ENCODE data around the gene ACTN4. TPM values are rescaled to one million over a fixed set of nuclear protein-coding genes. Genes with fewer than 3 reads are reported as not detected.
A peak's percentile ranks its signal among the peaks of the same experiment; 100 is the strongest.

ACTN4 gene
- total RNA-seq, 1 donor from 2014 or later, result 921 TPM

GRCh38 chr19:38696729-38697055, 49.2 kb downstream of the ACTN4 start:
- DNase-seq (ENCODE audit: low spot score), result no peak
- H3K36me3 Mint-ChIP-seq (ENCODE audit: low read depth), result peaks cover 17% of the 10 kb centered on the region
- H3K4me3 Mint-ChIP-seq (ENCODE audit: unreplicated experiment), result no peak overlapping the region

GRCh38 chr19:38697197-38697596, 49.7 kb downstream of the ACTN4 start:
- no peak overlapping the region for H3K4me3 Mint-ChIP-seq (ENCODE audit: unreplicated experiment)
- H3K36me3 Mint-ChIP-seq (ENCODE audit: low read depth), result peaks cover 15% of the 10 kb centered on the region
- no peaks in the 10 kb centered on the region for H3K27me3 Mint-ChIP-seq (ENCODE audit: low read depth)
- H3K27ac Mint-ChIP-seq (ENCODE audit: unreplicated experiment), result no peak overlapping the region
- no peaks in the 10 kb centered on the region for H3K9me3 Mint-ChIP-seq (ENCODE audit: low read depth)
- DNase-seq (ENCODE audit: low spot score), result no peak
- TF ChIP-seq CTCF (IDR thresholded peaks at IDR 0.05), result no peak
- H3K4me1 Mint-ChIP-seq (ENCODE audit: low read depth), result peaks cover 96% of the 10 kb centered on the region

More at GRCh38 chr19:38696729-38697055, 49.2 kb downstream of the ACTN4 start:
- no peak for TF ChIP-seq CTCF (IDR thresholded peaks at IDR 0.05)
- Mint-ChIP-seq H3K4me1 (ENCODE audit: low read depth) (peaks cover 96% of the 10 kb centered on the region), H3K9me3 (ENCODE audit: low read depth) (no peaks in the 10 kb centered on the region), H3K27me3 (ENCODE audit: low read depth) (no peaks in the 10 kb centered on the region), H3K27ac (ENCODE audit: unreplicated experiment) (no peak overlapping the region)

GRCh38 chr19:38697641-38698071, 50.2 kb downstream of the ACTN4 start:
- H3K4me1 Mint-ChIP-seq (ENCODE audit: low read depth), result peaks cover 96% of the 10 kb centered on the region
- no peak overlapping the region for H3K27ac Mint-ChIP-seq (ENCODE audit: unreplicated experiment)

GRCh38 chr19:38698225-38699026, 51.0 kb downstream of the ACTN4 start:
- H3K36me3 Mint-ChIP-seq (ENCODE audit: low read depth), result peaks cover 18% of the 10 kb centered on the region
- H3K9me3 Mint-ChIP-seq (ENCODE audit: low read depth), result no peaks in the 10 kb centered on the region
- TF ChIP-seq CTCF (IDR thresholded peaks at IDR 0.05), result no peak
- H3K4me1 Mint-ChIP-seq (ENCODE audit: low read depth), result peaks cover 91% of the 10 kb centered on the region
- no peak overlapping the region for H3K4me3 Mint-ChIP-seq (ENCODE audit: unreplicated experiment)
- peak overlapping the region; percentile 83 for H3K27ac Mint-ChIP-seq (ENCODE audit: unreplicated experiment)
- no peaks in the 10 kb centered on the region for H3K27me3 Mint-ChIP-seq (ENCODE audit: low read depth)
- no peak for DNase-seq (ENCODE audit: low spot score)

More at GRCh38 chr19:38697641-38698071, 50.2 kb downstream of the ACTN4 start:
- Mint-ChIP-seq H3K27me3 (ENCODE audit: low read depth) (no peaks in the 10 kb centered on the region), H3K9me3 (ENCODE audit: low read depth) (no peaks in the 10 kb centered on the region), H3K4me3 (ENCODE audit: unreplicated experiment) (no peak overlapping the region), H3K36me3 (ENCODE audit: low read depth) (peaks cover 15% of the 10 kb centered on the region)
- no peak for DNase-seq (ENCODE audit: low spot score)
- TF ChIP-seq CTCF (IDR thresholded peaks at IDR 0.05), result no peak

GRCh38 chr19:38699027-38699346, 51.5 kb downstream of the ACTN4 start:
- H3K4me1 Mint-ChIP-seq (ENCODE audit: low read depth), result peaks cover 85% of the 10 kb centered on the region
- H3K4me3 Mint-ChIP-seq (ENCODE audit: unreplicated experiment), result no peak overlapping the region
- H3K36me3 Mint-ChIP-seq (ENCODE audit: low read depth), result peaks cover 20% of the 10 kb centered on the region
- DNase-seq (ENCODE audit: low spot score), result no peak
- H3K27me3 Mint-ChIP-seq (ENCODE audit: low read depth), result no peaks in the 10 kb centered on the region
- no peak for TF ChIP-seq CTCF (IDR thresholded peaks at IDR 0.05)
- H3K27ac Mint-ChIP-seq (ENCODE audit: unreplicated experiment), result peak overlapping the region; percentile 76
- no peaks in the 10 kb centered on the region for H3K9me3 Mint-ChIP-seq (ENCODE audit: low read depth)
